DOHH2 (cell line): ENCODE measurements around the gene INKA2.

Experiments used
- CTCF ChIP-seq: fragments of 200-600 bp; sonication (generic); IDR thresholded peaks from one replicate; pipeline ENCODE4 v1.5.1; 2014; ENCODE audit warnings: antibody characterized with exemption, mild to moderate bottlenecking, low read depth, low read length; ENCODE audit not compliant: poor library complexity, severe bottlenecking
- EZH2phosphoT487 ChIP-seq: fragments of 200-600 bp; sonication (generic); IDR thresholded peaks from 2 replicates; pipeline ENCODE4 v1.6.1; 2017; ENCODE audit warnings: borderline replicate concordance, mild to moderate bottlenecking, antibody characterized with exemption, low read length, moderate library complexity, mixed read lengths

GRCh38 chr1:111784273-111784901 is 45.2 kb upstream of the INKA2 start:
- TF ChIP-seq CTCF (no peak), EZH2phosphoT487 (no peak)
